ENCODE results near the gene ATRNL1.

Gene ATRNL1

GRCh38 chr10:115903207-115903606, 810.0 kb downstream of the ATRNL1 start:
- no peak for DNase-seq (ENCODE audit: low read depth)
- TF ChIP-seq, protein P1, sequence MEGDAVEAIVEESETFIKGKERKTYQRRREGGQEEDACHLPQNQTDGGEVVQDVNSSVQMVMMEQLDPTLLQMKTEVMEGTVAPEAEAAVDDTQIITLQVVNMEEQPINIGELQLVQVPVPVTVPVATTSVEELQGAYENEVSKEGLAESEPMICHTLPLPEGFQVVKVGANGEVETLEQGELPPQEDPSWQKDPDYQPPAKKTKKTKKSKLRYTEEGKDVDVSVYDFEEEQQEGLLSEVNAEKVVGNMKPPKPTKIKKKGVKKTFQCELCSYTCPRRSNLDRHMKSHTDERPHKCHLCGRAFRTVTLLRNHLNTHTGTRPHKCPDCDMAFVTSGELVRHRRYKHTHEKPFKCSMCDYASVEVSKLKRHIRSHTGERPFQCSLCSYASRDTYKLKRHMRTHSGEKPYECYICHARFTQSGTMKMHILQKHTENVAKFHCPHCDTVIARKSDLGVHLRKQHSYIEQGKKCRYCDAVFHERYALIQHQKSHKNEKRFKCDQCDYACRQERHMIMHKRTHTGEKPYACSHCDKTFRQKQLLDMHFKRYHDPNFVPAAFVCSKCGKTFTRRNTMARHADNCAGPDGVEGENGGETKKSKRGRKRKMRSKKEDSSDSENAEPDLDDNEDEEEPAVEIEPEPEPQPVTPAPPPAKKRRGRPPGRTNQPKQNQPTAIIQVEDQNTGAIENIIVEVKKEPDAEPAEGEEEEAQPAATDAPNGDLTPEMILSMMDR (IDR thresholded peaks at IDR 0.05; ENCODE audit: low read length, missing control alignments) = no peak
- no peak overlapping the region for H3K4me3 ChIP-seq (replicated peaks; ENCODE audit: low read depth, low read length)

DNA sequence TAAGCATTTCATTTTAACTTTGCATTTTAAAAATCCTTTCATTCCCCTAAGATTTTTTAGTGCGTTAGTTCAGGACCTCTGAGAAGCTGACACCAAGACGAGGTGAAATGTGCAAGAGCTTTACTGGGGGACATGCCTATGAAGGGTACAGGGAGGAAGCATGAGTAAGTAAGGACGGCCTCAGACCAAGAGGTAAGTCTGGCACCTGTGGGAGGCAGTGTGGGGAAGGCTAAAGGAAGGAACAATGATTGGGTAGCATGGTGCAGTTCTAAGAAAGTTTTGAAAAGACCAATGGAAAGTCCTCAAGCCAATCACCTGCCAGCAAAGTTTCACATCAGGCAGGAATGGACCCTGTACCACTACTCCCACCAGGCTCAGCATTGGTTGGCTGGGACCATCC, 810.7 kb downstream of the ATRNL1 start:
- DNase-seq (ENCODE audit: low read depth) = no peak
- H3K4me3 ChIP-seq (replicated peaks; ENCODE audit: low read depth, low read length) = no peak overlapping the region

DNA sequence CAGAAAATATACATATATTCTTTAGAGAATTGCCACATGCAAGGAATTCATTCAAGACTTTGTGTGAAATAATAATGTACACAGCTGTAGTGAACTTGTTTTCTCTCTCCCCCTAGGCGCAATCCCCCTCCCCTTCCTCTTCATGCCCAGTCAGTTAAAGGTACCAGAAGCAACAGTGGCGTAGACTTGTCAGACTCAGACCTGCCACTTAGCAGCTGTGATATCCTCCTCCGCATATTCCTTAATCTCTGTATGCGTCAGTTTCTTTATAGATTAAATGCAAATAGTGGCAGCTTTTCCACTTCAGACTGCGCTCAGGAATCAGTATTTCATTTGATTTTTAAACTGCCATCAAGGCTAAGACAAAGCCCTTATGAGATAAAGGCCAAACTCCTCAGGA, 815.9 kb downstream of the ATRNL1 start:
- TF ChIP-seq, protein P1 (IDR thresholded peaks at IDR 0.05; ENCODE audit: low read length, missing control alignments) = no peak
- DNase-seq (ENCODE audit: low read depth) = no peak

More for the DNA sequence above, 810.7 kb downstream of the ATRNL1 start:
- TF ChIP-seq, protein P1 (IDR thresholded peaks at IDR 0.05; ENCODE audit: low read length, missing control alignments) = no peak

GRCh38 chr10:115909962-115910731, 817.0 kb downstream of the ATRNL1 start:
- H3K4me3 ChIP-seq (replicated peaks; ENCODE audit: low read depth, low read length) = no peak overlapping the region
- TF ChIP-seq, protein P1 (IDR thresholded peaks at IDR 0.05; ENCODE audit: low read length, missing control alignments) = no peak
- no peak for DNase-seq (ENCODE audit: low read depth)

More for the DNA sequence above, 815.9 kb downstream of the ATRNL1 start:
- H3K4me3 ChIP-seq (replicated peaks; ENCODE audit: low read depth, low read length) = no peak overlapping the region

GRCh38 chr10:115914475-115914874, 821.3 kb downstream of the ATRNL1 start:
- no peak for DNase-seq (ENCODE audit: low read depth)
- H3K4me3 ChIP-seq (replicated peaks; ENCODE audit: low read depth, low read length) = no peak overlapping the region
- TF ChIP-seq, protein P1 (IDR thresholded peaks at IDR 0.05; ENCODE audit: low read length, missing control alignments) = no peak

DNA sequence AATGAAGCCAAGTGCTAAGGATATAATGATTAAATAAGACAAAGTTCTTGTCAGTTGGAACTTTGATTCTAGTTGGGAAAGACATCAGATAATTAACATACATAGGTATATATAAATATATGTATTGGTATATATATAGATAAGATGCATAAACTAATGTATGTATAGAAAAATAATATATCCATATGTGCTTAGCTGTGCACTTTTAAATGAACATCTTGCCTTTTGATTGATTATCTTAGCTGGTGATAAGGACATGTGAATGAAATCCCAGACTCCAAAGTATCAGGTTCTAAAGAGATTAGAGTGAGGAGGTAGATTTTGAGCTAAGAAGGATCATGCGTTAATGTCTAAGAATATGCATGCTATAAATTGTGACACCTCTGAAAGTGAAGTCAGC, 822.3 kb downstream of the ATRNL1 start:
- TF ChIP-seq, protein P1 (IDR thresholded peaks at IDR 0.05; ENCODE audit: low read length, missing control alignments) = no peak
- no peak overlapping the region for H3K4me3 ChIP-seq (replicated peaks; ENCODE audit: low read depth, low read length)
- no peak for DNase-seq (ENCODE audit: low read depth)

GRCh38 chr10:115918812-115919211, 825.6 kb downstream of the ATRNL1 start:
- TF ChIP-seq, protein P1 (IDR thresholded peaks at IDR 0.05; ENCODE audit: low read length, missing control alignments) = no peak
- H3K4me3 ChIP-seq (replicated peaks; ENCODE audit: low read depth, low read length) = no peak overlapping the region
- DNase-seq (ENCODE audit: low read depth) = no peak

Data from fibroblast of pulmonary artery (primary cell).